ENCODE measurements around the gene CAPG.

GRCh38 chr2:85371045-85371444, 39.1 kb downstream of the CAPG start:
- TF ChIP-seq EZH2 (IDR thresholded peaks at IDR 0.05; ENCODE audit: insufficient read depth, poor library complexity, severe bottlenecking) (no peak), EZH2phosphoT487 (IDR thresholded peaks at IDR 0.05; ENCODE audit: insufficient read depth, low read depth) (no peak)

Measured in GM23248 (cell line).